SH-SY5Y (cell line): Measurements from ENCODE around the gene B3GNT4.

Source experiments
- GATA2 ChIP-seq: IDR thresholded peaks from 2 replicates; pipeline ENCODE4 v1.6.1; 2011; ENCODE audit warnings: mild to moderate bottlenecking, low read depth, low read length
- GATA3 ChIP-seq: IDR thresholded peaks from 2 replicates; pipeline ENCODE4 v1.6.1; 2011; ENCODE audit warnings: low read depth, mild to moderate bottlenecking, low read length, moderate library complexity

- TF ChIP-seq GATA2 = no peak
- no peak for TF ChIP-seq GATA3
Measured at GRCh38 chr12:122195405-122195804, 8.1 kb upstream of the B3GNT4 start.
